Lung microvascular endothelial cell (primary cell): ENCODE data around the gene KIF5C. TPM values are rescaled to one million over a fixed set of nuclear protein-coding genes. Genes with fewer than 3 reads are reported as not detected.

ENCODE experiments used
- DNase-seq, 2 donors: peaks; one replicate each; pipeline versions ENCODE4 v3.0.0 to v3.0.0-alpha.2; 2010; ENCODE audit warnings: low read depth in 2 of 2
- total RNA-seq: library from RNA; depleted of rRNA; stranded (reverse); fragments of >200 nt; gene quantifications from 2 replicates; pipeline ENCODE4 v1.2.1, GENCODE V29; 2014

Gene KIF5C
- total RNA-seq, 1 donor from 2014 or later, result under 0.01 TPM

GRCh38 chr2:148924514-148925178, 49.6 kb downstream of the KIF5C start:
- DNase-seq, result no peak

GRCh38 chr2:148926291-148926961, 51.4 kb downstream of the KIF5C start:
- peak; percentile 11 to 58 for DNase-seq

GRCh38 chr2:148926981-148927401, 52.0 kb downstream of the KIF5C start:
- DNase-seq, result no peak

- no peak for DNase-seq
These were observed 53.4 kb downstream of the KIF5C start for GRCh38 chr2:148928395-148928794.

GRCh38 chr2:148930046-148930775, 55.2 kb downstream of the KIF5C start:
- no peak for DNase-seq

GRCh38 chr2:148932536-148932935, 57.5 kb downstream of the KIF5C start:
- DNase-seq, result no peak

- no peak for DNase-seq
These were observed 58.4 kb downstream of the KIF5C start for GRCh38 chr2:148933456-148933855.

GRCh38 chr2:148935791-148936190, 60.8 kb downstream of the KIF5C start:
- DNase-seq, result no peak

- DNase-seq, result peak in 1 of 2 donors; percentile 5
These were observed 61.9 kb downstream of the KIF5C start for GRCh38 chr2:148936857-148937450.

GRCh38 chr2:148939271-148939670, 64.2 kb downstream of the KIF5C start:
- no peak for DNase-seq

GRCh38 chr2:148943097-148943496, 68.1 kb downstream of the KIF5C start:
- DNase-seq, result no peak

GRCh38 chr2:148944536-148944935, 69.5 kb downstream of the KIF5C start:
- DNase-seq, result no peak

- no peak for DNase-seq
These were observed 72.3 kb downstream of the KIF5C start for GRCh38 chr2:148947299-148947698.

GRCh38 chr2:148948868-148949267, 73.8 kb downstream of the KIF5C start:
- DNase-seq, result no peak

GRCh38 chr2:148949348-148949747, 74.3 kb downstream of the KIF5C start:
- DNase-seq, result no peak

GRCh38 chr2:148952621-148953020, 77.6 kb downstream of the KIF5C start:
- DNase-seq, result no peak

GRCh38 chr2:148953426-148953825, 78.4 kb downstream of the KIF5C start:
- DNase-seq, result no peak

- DNase-seq, result no peak
These were observed 79.5 kb downstream of the KIF5C start for GRCh38 chr2:148954536-148954935.

GRCh38 chr2:148955798-148956197, 80.8 kb downstream of the KIF5C start:
- DNase-seq, result no peak

- DNase-seq, result no peak
These were observed 82.0 kb downstream of the KIF5C start for GRCh38 chr2:148957023-148957422.

GRCh38 chr2:148959745-148960144, 84.7 kb downstream of the KIF5C start:
- no peak for DNase-seq

GRCh38 chr2:148960483-148960882, 85.5 kb downstream of the KIF5C start:
- DNase-seq, result no peak
